Measurements from ENCODE around the gene SUMO1. TPM values are rescaled to one million over a fixed set of nuclear protein-coding genes. Genes with fewer than 3 reads are reported as not detected.
"Not testable (repeated sequence)": the region's sequence is repeated elsewhere in the genome, so short reads cannot be mapped to it uniquely, and the experiment has no call there.

Gene SUMO1
- total RNA-seq: 10 to 100 TPM; 98.2 to 99.2 TPM

DNA sequence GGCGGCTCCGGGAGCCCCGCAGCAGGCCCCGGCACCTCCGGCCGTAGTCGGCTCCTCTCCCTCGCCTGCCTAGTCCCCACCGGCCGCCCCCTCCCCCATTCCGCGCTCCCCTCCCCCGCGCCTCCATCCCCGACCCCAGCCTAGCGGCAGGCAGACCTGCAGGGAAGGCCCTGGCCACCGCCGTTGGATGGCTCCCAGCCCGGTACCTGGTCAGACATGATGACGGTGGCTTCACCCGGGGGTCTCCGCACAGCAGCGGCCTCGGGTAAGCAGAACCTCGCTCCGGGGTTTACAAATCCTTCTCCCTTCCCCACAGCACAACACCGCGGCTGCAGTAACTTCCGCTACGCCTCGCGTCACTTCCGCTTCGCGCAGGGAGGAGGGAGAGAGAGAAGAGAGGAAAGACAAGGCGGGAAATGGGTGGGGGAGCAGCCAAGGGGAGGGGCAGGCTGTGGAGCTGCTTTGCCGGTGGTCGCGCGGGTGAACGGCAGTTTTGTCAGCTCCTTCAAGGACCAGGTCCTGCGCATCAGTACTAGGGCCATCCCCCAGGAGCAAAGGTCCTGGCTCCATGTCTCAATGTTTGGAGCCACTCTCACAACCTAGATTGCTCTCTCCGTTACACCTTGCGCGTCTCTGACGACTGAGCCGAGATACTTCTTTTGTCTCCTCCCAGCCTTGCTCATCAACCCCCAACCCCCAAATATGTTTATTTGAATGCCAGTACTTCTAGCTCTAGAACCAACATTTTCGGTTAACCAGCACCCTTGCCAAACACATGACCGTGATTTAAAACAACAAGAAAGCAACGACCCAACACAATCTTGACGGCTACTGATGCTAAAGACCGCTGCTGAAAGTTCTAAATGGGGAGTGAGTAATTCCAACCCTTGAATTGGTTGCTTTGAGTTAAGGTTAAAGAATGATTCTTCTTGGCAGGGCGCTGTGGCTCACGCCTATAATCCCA is at the start of gene SUMO1:
TSS of gene SUMO1 (minus strand) at position 364 of the 964 bp plus-strand sequence. CDS start at position 218, 146 bp downstream.
- ATAC-seq: peak; percentile 92
- peaks cover 5% of the 10 kb centered on the region for H3K36me3 Mint-ChIP-seq (ENCODE audit: low read depth)
- H3K27ac Mint-ChIP-seq: peak within 1 kb of the TSS; percentile 98
- peak within 1 kb of the TSS; percentile 94 for H3K4me3 Mint-ChIP-seq
- H3K27me3 Mint-ChIP-seq (ENCODE audit: low read depth): peaks cover 3% of the 10 kb centered on the region
- ChIA-PET CTCF (interaction anchor here (1.5 kb wide), 1 partner anchor 34 kb away, joined by 3 read pairs; no protein-coding TSS in a partner anchor), POLR2A (interaction anchor here (0.7 to 2.9 kb wide), 6 partner anchors 8 to 33 kb away, joined by 3 to 30 read pairs (median 4); partner anchors contain the start of gene NOP58)
- H3K4me1 Mint-ChIP-seq (ENCODE audit: low read depth): peaks cover 32% of the 10 kb centered on the region
- peak; percentile 95 for DNase-seq
- H3K9me3 Mint-ChIP-seq (ENCODE audit: insufficient read depth): no peaks in the 10 kb centered on the region

DNA sequence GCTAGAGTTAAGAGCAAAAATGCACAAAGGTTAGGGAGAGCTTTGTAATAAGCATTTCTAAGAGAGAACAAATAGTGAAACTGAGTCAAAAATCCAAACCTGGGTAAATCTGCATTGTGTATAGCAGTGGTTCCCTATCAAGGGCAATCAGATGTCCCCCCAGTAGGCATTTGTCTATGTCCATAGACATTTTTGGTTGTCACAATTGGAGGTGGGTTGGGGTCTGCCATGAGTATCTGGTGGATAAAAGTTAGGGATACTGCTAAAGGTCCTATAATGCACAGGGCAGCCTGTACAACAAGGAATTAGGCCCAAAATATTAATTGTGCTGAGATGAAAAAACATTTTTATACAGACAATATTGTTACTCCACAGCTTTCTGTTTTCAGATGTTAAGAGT is 48.2 kb upstream of the SUMO1 start:
- Mint-ChIP-seq H3K27me3 (ENCODE audit: low read depth) (no peaks in the 10 kb centered on the region), H3K4me3 (no peak overlapping the region), H3K9me3 (ENCODE audit: insufficient read depth) (no peaks in the 10 kb centered on the region), H3K36me3 (ENCODE audit: low read depth) (peaks cover 59% of the 10 kb centered on the region), H3K4me1 (ENCODE audit: low read depth) (peaks cover 3% of the 10 kb centered on the region), H3K27ac (no peak overlapping the region)
- ChIA-PET POLR2A (no interaction called here), CTCF (no interaction called here)
- DNase-seq: no peak
- ATAC-seq: no peak

DNA sequence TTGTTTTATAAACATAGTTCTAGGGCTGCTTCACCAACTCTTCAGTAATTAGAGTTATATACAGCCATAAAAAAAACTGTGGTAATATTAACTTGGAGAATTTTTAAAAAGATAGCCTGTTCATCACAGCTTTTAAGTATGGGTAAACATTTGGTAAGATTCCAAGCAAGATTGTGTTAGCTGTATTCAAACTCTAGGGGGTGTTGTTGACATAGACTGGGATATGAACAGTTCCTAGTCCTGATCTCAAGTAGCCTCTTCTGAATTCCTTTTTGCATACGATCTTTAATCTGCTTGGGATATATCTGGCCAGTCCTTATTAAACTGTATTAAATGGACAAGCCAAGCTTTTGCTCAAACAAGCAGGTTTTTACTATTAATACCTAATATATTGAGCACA is 40.5 kb upstream of the SUMO1 start:
- Mint-ChIP-seq H3K4me3 (no peak overlapping the region), H3K4me1 (ENCODE audit: low read depth) (peaks cover 14% of the 10 kb centered on the region), H3K36me3 (ENCODE audit: low read depth) (peaks cover 47% of the 10 kb centered on the region), H3K9me3 (ENCODE audit: insufficient read depth) (no peaks in the 10 kb centered on the region), H3K27ac (no peak overlapping the region), H3K27me3 (ENCODE audit: low read depth) (no peaks in the 10 kb centered on the region)
- ChIA-PET CTCF (interaction anchor here (0.8 to 3.0 kb wide), 7 partner anchors 9 to 49 kb away, joined by 3 to 13 read pairs (median 4); no protein-coding TSS in a partner anchor), POLR2A (interaction anchor here (1.2 to 5.3 kb wide), 2 partner anchors 13 to 44 kb away, joined by 4 to 45 read pairs; partner anchors contain the start of gene NOP58)
- ATAC-seq (no peak), DNase-seq (no peak)

DNA sequence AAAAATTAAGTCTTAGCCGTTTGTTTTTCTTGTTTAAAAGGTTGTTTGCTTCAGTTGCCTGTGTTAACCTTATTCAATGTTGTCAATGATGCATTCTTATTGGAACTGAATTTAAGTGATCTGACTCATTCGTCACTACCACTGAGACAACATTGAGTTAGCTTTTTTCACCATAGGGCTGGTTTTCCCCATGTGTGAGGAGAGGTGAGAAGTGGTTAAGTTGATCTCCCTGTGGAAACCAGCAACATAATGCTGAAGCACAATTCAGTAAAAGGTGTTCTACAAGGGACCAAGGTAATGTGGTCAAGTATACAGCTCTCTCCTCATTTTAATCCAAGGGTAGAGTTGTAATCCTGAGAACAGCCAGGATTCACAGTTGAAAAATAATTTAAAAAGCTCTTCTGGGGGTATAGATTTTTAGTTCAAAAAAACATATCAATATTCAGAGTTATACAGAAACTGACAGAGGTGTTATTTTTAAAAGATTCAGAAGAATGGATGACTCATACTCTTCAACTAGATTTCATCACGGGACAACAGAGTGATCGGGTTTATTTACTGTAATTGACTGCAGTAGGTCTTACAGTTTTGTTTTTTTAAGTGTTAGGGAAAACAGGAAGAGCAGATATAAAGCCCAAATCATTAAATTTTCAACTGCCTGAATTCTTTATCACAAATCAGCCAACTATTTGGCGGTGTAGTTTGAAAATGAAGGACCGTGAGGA is 39.8 kb upstream of the SUMO1 start:
- peak; percentile 52 for ATAC-seq

DNA sequence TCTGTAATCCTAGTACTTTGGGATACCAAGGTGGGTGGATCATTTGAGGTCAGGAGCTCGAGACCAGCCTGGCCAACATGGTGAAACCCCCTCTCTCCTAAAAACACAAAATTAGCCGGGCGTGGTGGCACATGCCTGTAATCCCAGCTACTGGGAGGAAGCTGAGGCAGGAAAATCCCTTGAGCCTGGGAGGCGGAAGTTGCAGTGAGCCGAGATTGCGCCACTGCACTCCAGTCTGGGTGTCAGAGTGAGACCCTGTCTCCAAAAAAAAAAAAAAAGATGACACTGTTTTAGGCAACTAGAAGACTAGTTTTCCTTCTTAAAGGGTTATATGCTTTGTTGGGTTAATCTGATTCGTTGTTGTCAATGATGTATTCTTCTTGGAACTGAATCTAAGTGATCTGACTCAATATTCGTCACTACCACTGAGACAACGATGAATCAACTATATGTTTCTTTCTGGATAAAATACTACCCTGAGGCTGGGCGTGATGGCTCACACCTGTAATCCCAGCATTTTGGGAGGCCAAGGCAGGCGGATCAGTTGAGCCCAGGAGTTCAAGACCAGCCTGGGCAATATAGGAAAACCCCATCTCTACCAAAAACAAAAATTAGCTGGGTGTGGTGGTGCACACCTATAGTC is 37.8 kb upstream of the SUMO1 start:
- peak overlapping the region; percentile 23 for H3K27ac Mint-ChIP-seq

More for the DNA sequence above, 39.8 kb upstream of the SUMO1 start:
- no peaks in the 10 kb centered on the region for H3K9me3 Mint-ChIP-seq (ENCODE audit: insufficient read depth)
- H3K27ac Mint-ChIP-seq: peak overlapping the region; percentile 74
- no peaks in the 10 kb centered on the region for H3K27me3 Mint-ChIP-seq (ENCODE audit: low read depth)
- peaks cover 47% of the 10 kb centered on the region for H3K36me3 Mint-ChIP-seq (ENCODE audit: low read depth)
- no peak for DNase-seq
- no peak overlapping the region for H3K4me3 Mint-ChIP-seq
- CTCF ChIA-PET: interaction anchor here (0.6 to 3.0 kb wide), 11 partner anchors 8 to 913 kb away, joined by 3 to 13 read pairs (median 3); no protein-coding TSS in a partner anchor
- POLR2A ChIA-PET: interaction anchor here (1.2 to 5.3 kb wide), 4 partner anchors 8 to 43 kb away, joined by 3 to 45 read pairs (median 4); partner anchors contain the start of gene NOP58
- H3K4me1 Mint-ChIP-seq (ENCODE audit: low read depth): peaks cover 14% of the 10 kb centered on the region

DNA sequence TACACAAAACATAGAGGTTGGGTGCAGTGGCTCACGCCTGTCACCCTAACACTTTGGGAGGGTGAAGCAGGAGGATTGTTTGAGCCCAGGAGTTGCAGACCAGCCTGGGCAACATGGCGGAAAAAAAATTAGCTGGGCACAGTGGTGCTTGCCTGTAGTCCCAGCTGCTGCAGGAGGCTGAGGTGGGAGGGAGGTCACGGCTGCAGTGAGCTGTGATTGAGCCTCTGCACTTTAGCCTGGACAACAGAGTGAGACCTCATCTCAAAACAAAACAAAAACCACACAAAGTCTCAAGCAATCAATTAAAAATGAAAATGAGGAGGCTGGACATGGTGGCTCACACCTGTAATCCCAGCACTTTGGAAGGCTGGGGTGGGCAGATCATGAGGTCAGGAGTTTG is 32.1 kb upstream of the SUMO1 start:
- Mint-ChIP-seq H3K27ac (peak overlapping the region; percentile 78), H3K27me3 (ENCODE audit: low read depth) (no peaks in the 10 kb centered on the region), H3K9me3 (ENCODE audit: insufficient read depth) (no peaks in the 10 kb centered on the region), H3K4me1 (ENCODE audit: low read depth) (peaks cover 39% of the 10 kb centered on the region), H3K36me3 (ENCODE audit: low read depth) (peaks cover 16% of the 10 kb centered on the region), H3K4me3 (peak overlapping the region; percentile 55)
- ChIA-PET POLR2A (interaction anchor here (0.9 to 1.3 kb wide), 3 partner anchors 8 to 29 kb away, joined by 3 to 5 read pairs (median 4); no protein-coding TSS in a partner anchor), CTCF (interaction anchor here (2.1 kb wide), 1 partner anchor 8 kb away, joined by 9 read pairs; no protein-coding TSS in a partner anchor)
- no peak for DNase-seq
- no peak for ATAC-seq

More for the DNA sequence above, 37.8 kb upstream of the SUMO1 start:
- POLR2A ChIA-PET: interaction anchor here (1.5 to 5.3 kb wide), 2 partner anchors 10 to 12 kb away, joined by 3 to 45 read pairs; partner anchors contain the start of gene NOP58
- Mint-ChIP-seq H3K4me1 (ENCODE audit: low read depth) (peaks cover 27% of the 10 kb centered on the region), H3K36me3 (ENCODE audit: low read depth) (peaks cover 34% of the 10 kb centered on the region)
- H3K27me3 Mint-ChIP-seq (ENCODE audit: low read depth); ATAC-seq; DNase-seq; CTCF ChIA-PET; H3K4me3 Mint-ChIP-seq; H3K9me3 Mint-ChIP-seq (ENCODE audit: insufficient read depth): not testable (repeated sequence)

DNA sequence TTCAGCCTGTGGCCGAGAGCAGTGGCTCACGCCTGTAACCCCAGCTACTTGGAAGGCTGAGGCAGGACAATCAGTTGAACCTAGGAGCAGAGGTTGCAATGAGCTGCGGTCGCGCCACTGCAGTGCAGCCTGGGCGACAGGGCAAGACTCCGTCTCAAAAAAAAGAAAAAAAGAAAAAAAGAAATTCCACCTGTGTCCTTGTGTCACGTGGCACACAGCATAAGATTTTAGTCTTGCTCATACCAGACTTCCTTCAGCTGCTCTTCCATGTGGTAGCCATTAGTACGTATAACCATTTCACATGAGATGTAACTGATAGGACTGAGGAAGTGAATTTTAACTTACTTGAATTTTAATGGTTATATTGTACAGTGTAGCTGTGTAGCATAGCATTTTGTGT is 31.2 kb upstream of the SUMO1 start:
- ChIA-PET CTCF (interaction anchor here (2.1 kb wide), 1 partner anchor 9 kb away, joined by 9 read pairs; no protein-coding TSS in a partner anchor), POLR2A (interaction anchor here (0.6 to 1.3 kb wide), 4 partner anchors 8 to 1036 kb away, joined by 3 to 5 read pairs (median 3); no protein-coding TSS in a partner anchor)
- ATAC-seq (no peak), DNase-seq (peak; percentile 28)
- peaks cover 37% of the 10 kb centered on the region for H3K4me1 Mint-ChIP-seq (ENCODE audit: low read depth)
- H3K4me3 Mint-ChIP-seq: peak overlapping the region; percentile 55
- H3K36me3 Mint-ChIP-seq (ENCODE audit: low read depth): peaks cover 12% of the 10 kb centered on the region
- no peaks in the 10 kb centered on the region for H3K9me3 Mint-ChIP-seq (ENCODE audit: insufficient read depth)
- H3K27ac Mint-ChIP-seq: peak overlapping the region; percentile 78
- H3K27me3 Mint-ChIP-seq (ENCODE audit: low read depth): no peaks in the 10 kb centered on the region

DNA sequence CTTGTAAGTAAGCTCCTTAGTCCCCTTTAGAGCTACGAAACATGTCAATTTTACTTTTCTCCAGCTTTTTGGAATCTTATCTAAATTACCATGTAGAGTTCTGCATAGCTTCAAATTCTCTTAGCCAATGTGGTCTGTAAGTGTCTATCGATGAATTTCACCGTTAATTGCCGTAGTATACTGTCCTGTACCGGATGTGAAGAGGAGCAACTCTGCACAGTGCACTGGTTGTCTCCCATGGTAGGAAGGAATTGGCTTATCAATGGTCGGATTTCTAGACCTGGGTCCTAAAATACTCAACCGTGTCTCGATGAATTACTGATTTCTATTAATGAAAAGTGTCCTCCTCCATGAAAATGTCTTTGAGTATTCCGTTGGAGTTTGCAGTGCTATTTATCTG is 29.1 kb upstream of the SUMO1 start:
- H3K36me3 Mint-ChIP-seq (ENCODE audit: low read depth): peaks cover 12% of the 10 kb centered on the region
- no peaks in the 10 kb centered on the region for H3K9me3 Mint-ChIP-seq (ENCODE audit: insufficient read depth)
- peak; percentile 34 for DNase-seq
- no peak for ATAC-seq
- H3K27ac Mint-ChIP-seq: no peak overlapping the region
- peaks cover 36% of the 10 kb centered on the region for H3K4me1 Mint-ChIP-seq (ENCODE audit: low read depth)
- H3K4me3 Mint-ChIP-seq: no peak overlapping the region
- POLR2A ChIA-PET: interaction anchor here (0.6 to 4.3 kb wide), 8 partner anchors 9 to 1673 kb away, joined by 3 to 45 read pairs (median 3); partner anchors contain the start of genes CASP8, CYP20A1 and SUMO1
- no peaks in the 10 kb centered on the region for H3K27me3 Mint-ChIP-seq (ENCODE audit: low read depth)
- CTCF ChIA-PET: interaction anchor here (0.7 to 1.8 kb wide), 2 partner anchors 11 to 407 kb away, joined by 3 to 13 read pairs; no protein-coding TSS in a partner anchor

DNA sequence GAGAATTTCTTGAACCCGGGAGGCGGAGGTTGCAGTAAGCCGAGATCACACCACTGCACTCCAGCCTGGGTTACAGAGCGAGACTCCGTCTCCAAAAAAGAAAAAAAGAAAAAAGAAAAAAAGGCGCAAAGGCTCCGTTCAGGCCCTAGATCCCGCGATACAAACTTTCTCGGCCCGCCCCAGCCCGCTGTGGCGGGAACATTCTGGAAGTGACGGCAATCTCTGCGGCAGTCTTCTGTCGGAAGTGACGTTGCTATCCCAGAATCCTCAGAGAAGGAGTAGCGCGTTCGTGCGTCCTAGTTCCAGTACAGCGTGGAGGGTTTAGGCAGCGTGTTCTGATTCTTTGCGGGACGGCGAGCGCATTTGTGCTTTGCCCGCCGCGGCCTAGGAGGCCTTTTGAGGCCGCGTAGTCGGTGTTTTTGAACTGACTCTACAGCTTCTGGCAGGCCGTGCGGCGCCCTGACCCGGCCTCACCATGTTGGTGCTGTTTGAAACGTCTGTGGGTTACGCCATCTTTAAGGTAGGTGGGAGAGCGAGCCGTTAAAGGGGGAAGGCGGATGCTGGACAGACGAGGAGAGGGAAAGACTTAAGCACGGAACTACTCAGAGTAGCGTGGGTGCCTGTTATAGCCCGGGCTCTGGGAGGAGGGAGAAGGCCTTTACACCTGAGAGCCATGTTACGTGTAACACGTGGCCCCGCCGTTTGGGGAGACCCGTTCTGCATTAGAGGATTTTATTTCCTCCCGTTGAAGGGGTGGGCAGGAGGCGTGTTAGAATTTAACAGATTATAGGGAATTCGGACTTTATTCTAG is 27.3 kb upstream of the SUMO1 start, which contains the start of gene NOP58:
TSS of gene NOP58 (plus strand) at position 297 of the 811 bp plus-strand sequence. CDS start at position 476, 179 bp downstream.
- DNase-seq (peak; percentile 96), ATAC-seq (peak; percentile 87)
- CTCF ChIA-PET: interaction anchor here (0.6 to 1.4 kb wide), 2 partner anchors 9 to 19 kb away, joined by 3 read pairs; no protein-coding TSS in a partner anchor
- H3K4me1 Mint-ChIP-seq (ENCODE audit: low read depth): peaks cover 25% of the 10 kb centered on the region
- no peak within 1 kb of the TSS for H3K4me3 Mint-ChIP-seq
- POLR2A ChIA-PET: interaction anchor here (0.7 to 4.3 kb wide), 7 partner anchors 11 to 485 kb away, joined by 3 to 45 read pairs (median 3); partner anchors contain the start of genes ALS2 and SUMO1
- H3K27ac Mint-ChIP-seq: peak within 1 kb of the TSS; percentile 66
- no peaks in the 10 kb centered on the region for H3K9me3 Mint-ChIP-seq (ENCODE audit: insufficient read depth)
- peaks cover 12% of the 10 kb centered on the region for H3K36me3 Mint-ChIP-seq (ENCODE audit: low read depth)
- no peaks in the 10 kb centered on the region for H3K27me3 Mint-ChIP-seq (ENCODE audit: low read depth)

DNA sequence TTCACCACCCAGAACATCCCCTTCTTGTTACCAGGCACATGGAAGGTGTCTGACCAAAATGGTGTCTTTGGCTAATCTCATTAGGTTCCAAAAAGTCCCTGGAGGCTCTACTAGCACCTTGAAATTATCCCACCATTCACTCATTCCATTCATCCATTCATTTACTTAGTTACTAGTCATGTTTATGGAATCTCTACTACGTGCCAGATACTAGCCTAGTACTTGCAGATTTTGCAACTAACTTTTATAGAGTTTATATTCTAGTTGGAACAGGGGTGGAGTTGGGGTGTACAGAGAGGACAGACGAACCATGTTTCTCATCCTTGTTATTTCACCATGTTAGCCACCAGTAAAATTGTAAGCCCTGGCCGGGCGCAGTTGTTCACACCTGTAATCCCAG is 23.1 kb upstream of the SUMO1 start:
- CTCF ChIA-PET: no interaction called here
- Mint-ChIP-seq H3K4me1 (ENCODE audit: low read depth) (peaks cover 6% of the 10 kb centered on the region), H3K27ac (no peak overlapping the region), H3K9me3 (ENCODE audit: insufficient read depth) (no peaks in the 10 kb centered on the region), H3K4me3 (no peak overlapping the region), H3K27me3 (ENCODE audit: low read depth) (no peaks in the 10 kb centered on the region), H3K36me3 (ENCODE audit: low read depth) (no peaks in the 10 kb centered on the region)
- POLR2A ChIA-PET: no interaction called here
- no peak for ATAC-seq
- DNase-seq: no peak

Data from activated CD8-positive, alpha-beta T cell treated with anti-CD3 and anti-CD28 coated beads, Interleukin-2, amount 10 ng/mL, durations not matched to agents 7 days and 5 days (primary cell).